NB4 (cell line): ENCODE data around the gene IL3.

Experiments used
- DNase-seq: peaks from one replicate; pipeline ENCODE4 v3.0.0; 2010; ENCODE audit warnings: low read depth
- H3K4me3 ChIP-seq: one replicate; pipeline ENCODE4 v1.5.1; 2011; ENCODE audit warnings: mild to moderate bottlenecking, low read depth, low read length, moderate library complexity
- MAX ChIP-seq: IDR thresholded peaks from 2 replicates; pipeline ENCODE4 v1.6.1; 2011; ENCODE audit warnings: low read depth, low read length
- MYC ChIP-seq: IDR thresholded peaks from 2 replicates; pipeline ENCODE4 v1.6.1; 2011; ENCODE audit warnings: low read depth, low read length
- POLR2A ChIP-seq: IDR thresholded peaks from 2 replicates; pipeline ENCODE4 v1.6.1; 2011; ENCODE audit warnings: mild to moderate bottlenecking; ENCODE audit not compliant: insufficient read length; ENCODE audit errors: extremely low read depth
- TF ChIP-seq, protein P1 (sequence below): IDR thresholded peaks from one replicate; pipeline ENCODE4 v1.5.1; 2012; ENCODE audit warnings: low read depth, low read length

IL3 gene

GRCh38 chr5:132072528-132072927, 12.1 kb downstream of the IL3 start:
- TF ChIP-seq MYC (no peak), MAX (no peak), POLR2A (no peak)
- TF ChIP-seq, protein P1, sequence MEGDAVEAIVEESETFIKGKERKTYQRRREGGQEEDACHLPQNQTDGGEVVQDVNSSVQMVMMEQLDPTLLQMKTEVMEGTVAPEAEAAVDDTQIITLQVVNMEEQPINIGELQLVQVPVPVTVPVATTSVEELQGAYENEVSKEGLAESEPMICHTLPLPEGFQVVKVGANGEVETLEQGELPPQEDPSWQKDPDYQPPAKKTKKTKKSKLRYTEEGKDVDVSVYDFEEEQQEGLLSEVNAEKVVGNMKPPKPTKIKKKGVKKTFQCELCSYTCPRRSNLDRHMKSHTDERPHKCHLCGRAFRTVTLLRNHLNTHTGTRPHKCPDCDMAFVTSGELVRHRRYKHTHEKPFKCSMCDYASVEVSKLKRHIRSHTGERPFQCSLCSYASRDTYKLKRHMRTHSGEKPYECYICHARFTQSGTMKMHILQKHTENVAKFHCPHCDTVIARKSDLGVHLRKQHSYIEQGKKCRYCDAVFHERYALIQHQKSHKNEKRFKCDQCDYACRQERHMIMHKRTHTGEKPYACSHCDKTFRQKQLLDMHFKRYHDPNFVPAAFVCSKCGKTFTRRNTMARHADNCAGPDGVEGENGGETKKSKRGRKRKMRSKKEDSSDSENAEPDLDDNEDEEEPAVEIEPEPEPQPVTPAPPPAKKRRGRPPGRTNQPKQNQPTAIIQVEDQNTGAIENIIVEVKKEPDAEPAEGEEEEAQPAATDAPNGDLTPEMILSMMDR = no peak
- H3K4me3 ChIP-seq = no peak overlapping the region
- no peak for DNase-seq

- DNase-seq = peak; percentile 49
Measured at GRCh38 chr5:132073231-132074013, 13.0 kb downstream of the IL3 start, which contains the start of gene CSF2. CSF2 (plus strand) TSS chr5:132073789; CDS start chr5:132073824, 35 bp downstream.

DNA sequence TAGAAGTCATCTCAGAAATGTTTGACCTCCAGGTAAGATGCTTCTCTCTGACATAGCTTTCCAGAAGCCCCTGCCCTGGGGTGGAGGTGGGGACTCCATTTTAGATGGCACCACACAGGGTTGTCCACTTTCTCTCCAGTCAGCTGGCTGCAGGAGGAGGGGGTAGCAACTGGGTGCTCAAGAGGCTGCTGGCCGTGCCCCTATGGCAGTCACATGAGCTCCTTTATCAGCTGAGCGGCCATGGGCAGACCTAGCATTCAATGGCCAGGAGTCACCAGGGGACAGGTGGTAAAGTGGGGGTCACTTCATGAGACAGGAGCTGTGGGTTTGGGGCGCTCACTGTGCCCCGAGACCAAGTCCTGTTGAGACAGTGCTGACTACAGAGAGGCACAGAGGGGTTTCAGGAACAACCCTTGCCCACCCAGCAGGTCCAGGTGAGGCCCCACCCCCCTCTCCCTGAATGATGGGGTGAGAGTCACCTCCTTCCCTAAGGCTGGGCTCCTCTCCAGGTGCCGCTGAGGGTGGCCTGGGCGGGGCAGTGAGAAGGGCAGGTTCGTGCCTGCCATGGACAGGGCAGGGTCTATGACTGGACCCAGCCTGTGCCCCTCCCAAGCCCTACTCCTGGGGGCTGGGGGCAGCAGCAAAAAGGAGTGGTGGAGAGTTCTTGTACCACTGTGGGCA, 13.8 kb downstream of the IL3 start:
- H3K4me3 ChIP-seq = no peak overlapping the region
- TF ChIP-seq POLR2A (no peak), MYC (no peak), MAX (no peak)
- TF ChIP-seq, protein P1 = no peak
- no peak for DNase-seq

More at GRCh38 chr5:132073231-132074013, 13.0 kb downstream of the IL3 start, which contains the start of gene CSF2:
- TF ChIP-seq, protein P1 = no peak
- TF ChIP-seq POLR2A (no peak), MAX (no peak), MYC (no peak)
- no peak within 1 kb of the TSS for H3K4me3 ChIP-seq

DNA sequence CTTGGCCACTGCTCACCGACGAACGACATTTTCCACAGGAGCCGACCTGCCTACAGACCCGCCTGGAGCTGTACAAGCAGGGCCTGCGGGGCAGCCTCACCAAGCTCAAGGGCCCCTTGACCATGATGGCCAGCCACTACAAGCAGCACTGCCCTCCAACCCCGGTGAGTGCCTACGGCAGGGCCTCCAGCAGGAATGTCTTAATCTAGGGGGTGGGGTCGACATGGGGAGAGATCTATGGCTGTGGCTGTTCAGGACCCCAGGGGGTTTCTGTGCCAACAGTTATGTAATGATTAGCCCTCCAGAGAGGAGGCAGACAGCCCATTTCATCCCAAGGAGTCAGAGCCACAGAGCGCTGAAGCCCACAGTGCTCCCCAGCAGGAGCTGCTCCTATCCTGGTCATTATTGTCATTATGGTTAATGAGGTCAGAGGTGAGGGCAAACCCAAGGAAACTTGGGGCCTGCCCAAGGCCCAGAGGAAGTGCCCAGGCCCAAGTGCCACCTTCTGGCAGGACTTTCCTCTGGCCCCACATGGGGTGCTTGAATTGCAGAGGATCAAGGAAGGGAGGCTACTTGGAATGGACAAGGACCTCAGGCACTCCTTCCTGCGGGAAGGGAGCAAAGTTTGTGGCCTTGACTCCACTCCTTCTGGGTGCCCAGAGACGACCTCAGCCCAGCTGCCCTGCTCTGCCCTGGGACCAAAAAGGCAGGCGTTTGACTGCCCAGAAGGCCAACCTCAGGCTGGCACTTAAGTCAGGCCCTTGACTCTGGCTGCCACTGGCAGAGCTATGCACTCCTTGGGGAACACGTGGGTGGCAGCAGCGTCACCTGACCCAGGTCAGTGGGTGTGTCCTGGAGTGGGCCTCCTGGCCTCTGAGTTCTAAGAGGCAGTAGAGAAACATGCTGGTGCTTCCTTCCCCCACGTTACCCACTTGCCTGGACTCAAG, 14.6 kb downstream of the IL3 start:
- no peak overlapping the region for H3K4me3 ChIP-seq
- DNase-seq = no peak
- TF ChIP-seq MAX = no peak
- TF ChIP-seq, protein P1 = no peak
- TF ChIP-seq MYC = no peak
- no peak for TF ChIP-seq POLR2A

DNA sequence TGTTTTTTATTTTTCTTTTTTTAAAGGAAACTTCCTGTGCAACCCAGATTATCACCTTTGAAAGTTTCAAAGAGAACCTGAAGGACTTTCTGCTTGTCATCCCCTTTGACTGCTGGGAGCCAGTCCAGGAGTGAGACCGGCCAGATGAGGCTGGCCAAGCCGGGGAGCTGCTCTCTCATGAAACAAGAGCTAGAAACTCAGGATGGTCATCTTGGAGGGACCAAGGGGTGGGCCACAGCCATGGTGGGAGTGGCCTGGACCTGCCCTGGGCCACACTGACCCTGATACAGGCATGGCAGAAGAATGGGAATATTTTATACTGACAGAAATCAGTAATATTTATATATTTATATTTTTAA, 15.2 kb downstream of the IL3 start:
- no peak overlapping the region for H3K4me3 ChIP-seq
- TF ChIP-seq MYC = no peak
- TF ChIP-seq, protein P1 = no peak
- TF ChIP-seq POLR2A = no peak
- no peak for TF ChIP-seq MAX
- DNase-seq = no peak
